Psoas muscle (tissue), 8 donors: Measurements from ENCODE around the gene LETM1. TPM values are rescaled to one million over a fixed set of nuclear protein-coding genes. Genes with fewer than 3 reads are reported as not detected.

Source experiments
- ATAC-seq, 4 donors: fragments of 200-7000 bp; cut with Tn5 transposase; one replicate each; pipeline ENCODE4 v1.9.1; 2020; ENCODE audit warnings: moderate library complexity in 3 of 4, mild to moderate bottlenecking in 2 of 4
- DNase-seq, 2 donors: peaks; one replicate each; pipeline ENCODE4 v3.0.0-alpha.2; 2020
- H3K27ac ChIP-seq: fragments of 200-600 bp; one replicate; pipeline ENCODE4 v1.8.0; 2022
- H3K27me3 ChIP-seq, 3 donors: fragments of 200-600 bp in 1 of 3; one replicate each; pipeline versions ENCODE4 v1.6.1 to v1.8.0; 2013 to 2022; ENCODE audit warnings: low read length in 2 of 3, mild to moderate bottlenecking in 2 of 3, moderate library complexity in 1 of 3; ENCODE audit not compliant: insufficient read depth in 3 of 3
- H3K36me3 ChIP-seq, 2 donors: fragments of 200-600 bp in 1 of 2; one replicate each; pipeline versions ENCODE4 v1.6.1 to v1.8.0; 2013 to 2022; ENCODE audit warnings: low read depth in 1 of 2, mild to moderate bottlenecking in 1 of 2, moderate library complexity in 1 of 2; ENCODE audit not compliant: insufficient read depth in 1 of 2
- H3K4me1 ChIP-seq: fragments of 200-600 bp; one replicate; pipeline ENCODE4 v1.8.0; 2022
- H3K4me3 ChIP-seq: fragments of 200-600 bp; one replicate; pipeline ENCODE4 v1.8.0; 2022; ENCODE audit warnings: mild to moderate bottlenecking
- H3K9me3 ChIP-seq: fragments of 200-600 bp; one replicate; pipeline ENCODE4 v1.8.0; 2022
- WGBS, 3 donors: extraction: QIAGEN DNeasy Blood & Tissue Kit; methylation state at CpG; one replicate each; pipeline versions ENCODE4 v1.1.6 to v1.1.7; 2013; 5-methylcytosine and 5-hydroxymethylcytosine counted together
- intact Hi-C, 2 donors: fragments of 100-400 bp; cut with DNase I; formaldehyde crosslinking; loops; one replicate each; pipeline versions ENCODE4 v1.11.0 to v1.14.2; 2022
- polyA plus RNA-seq, 3 donors: library from polyadenylated mRNA; stranded (reverse); fragments of 200-250 nt; gene quantifications; one replicate each; pipeline ENCODE4 v1.2.3, GENCODE V29; 2013
- total RNA-seq, 4 donors: library from RNA; stranded (reverse); fragmentation: NEBNext Ultra II Directional in 2 of 4; extraction: Animal tissue kit (Norgen Biotek cat#: 25700) in 2 of 4; gene quantifications; one replicate each; pipeline versions ENCODE4 v1.2.1 to v1.2.4, GENCODE V29; 2021 to 2023
- TF ChIP-seq, protein P1 (sequence below): fragments of 200-600 bp; IDR thresholded peaks from one replicate; pipeline ENCODE4 v1.8.0; 2022; ENCODE audit warnings: antibody characterized with exemption
- donor health status: healthy with polysubstance abuse.
- donor health status: DM: no; HTN: no; CAD: no; lungs with moderate emphysema.
- donor health status: Bipolar disorder and iron deficiency.
- donor health status: healthy.
- donor health status: DM: yes; HTN: yes; CAD: no.
- donor health status: DM: no; HTN: no; CAD: no.
- donor health status: DM: no; HTN: no; CAD: no.
- donor health status: DM: yes; HTN: yes; CAD: no.

Gene LETM1
- total and polyA plus RNA-seq, 7 donors, result 14.1 to 50.3 (median 26.8) TPM

DNA sequence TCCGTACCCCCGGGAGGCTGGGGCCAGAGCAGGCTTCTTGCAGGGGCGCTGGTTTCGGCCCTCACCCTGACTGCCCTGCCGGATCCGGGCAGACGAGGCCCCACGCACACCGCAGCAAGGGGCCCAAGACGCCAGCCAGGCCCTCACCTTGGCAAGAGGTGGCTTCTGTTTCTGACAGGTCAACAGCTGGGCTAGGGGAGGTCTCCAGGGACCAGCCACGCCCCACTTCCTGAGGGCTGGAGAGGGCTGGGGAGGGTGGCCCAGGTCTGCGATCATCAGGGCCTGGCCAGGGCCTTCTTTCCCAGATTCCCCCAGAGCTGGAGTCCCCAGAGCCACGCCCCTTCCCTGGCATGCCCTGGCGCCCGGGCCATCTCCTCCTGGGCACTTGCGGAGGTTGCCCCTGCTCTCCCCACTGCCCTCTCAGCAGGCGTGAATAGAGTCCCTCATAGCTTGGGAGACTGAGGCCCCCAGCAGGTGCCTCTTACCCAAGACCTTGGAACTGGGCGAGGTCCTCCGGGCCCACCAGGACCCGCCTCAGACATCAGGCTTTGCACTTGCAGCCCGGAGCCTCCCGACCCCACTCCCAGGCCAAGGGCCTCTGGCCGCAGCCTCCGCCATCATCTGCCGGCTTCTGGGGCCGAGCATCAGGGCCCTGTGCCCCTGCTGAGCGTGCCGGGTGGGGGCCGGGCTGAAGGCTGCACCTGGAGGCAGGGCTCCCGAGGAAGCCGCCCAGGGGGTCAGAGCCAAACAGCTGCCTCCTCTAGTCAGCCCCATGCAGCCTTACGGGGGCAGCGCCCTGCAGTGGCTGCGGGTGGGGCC, 69.2 kb downstream of the LETM1 start:
- WGBS, 3 donors, result 81 to 87% (median 86%) methylated on average over 30 to 34 of the region's 34 CpGs
- DNase-seq (no peak), ATAC-seq (no peak)
- Histone ChIP-seq H3K9me3 (no peaks in the 10 kb centered on the region), H3K36me3 (no peaks in the 10 kb centered on the region), H3K4me1 (peaks cover 8% of the 10 kb centered on the region), H3K27me3 (no peaks in the 10 kb centered on the region), H3K27ac (no peak overlapping the region), H3K4me3 (no peak overlapping the region)
- TF ChIP-seq, protein P1, sequence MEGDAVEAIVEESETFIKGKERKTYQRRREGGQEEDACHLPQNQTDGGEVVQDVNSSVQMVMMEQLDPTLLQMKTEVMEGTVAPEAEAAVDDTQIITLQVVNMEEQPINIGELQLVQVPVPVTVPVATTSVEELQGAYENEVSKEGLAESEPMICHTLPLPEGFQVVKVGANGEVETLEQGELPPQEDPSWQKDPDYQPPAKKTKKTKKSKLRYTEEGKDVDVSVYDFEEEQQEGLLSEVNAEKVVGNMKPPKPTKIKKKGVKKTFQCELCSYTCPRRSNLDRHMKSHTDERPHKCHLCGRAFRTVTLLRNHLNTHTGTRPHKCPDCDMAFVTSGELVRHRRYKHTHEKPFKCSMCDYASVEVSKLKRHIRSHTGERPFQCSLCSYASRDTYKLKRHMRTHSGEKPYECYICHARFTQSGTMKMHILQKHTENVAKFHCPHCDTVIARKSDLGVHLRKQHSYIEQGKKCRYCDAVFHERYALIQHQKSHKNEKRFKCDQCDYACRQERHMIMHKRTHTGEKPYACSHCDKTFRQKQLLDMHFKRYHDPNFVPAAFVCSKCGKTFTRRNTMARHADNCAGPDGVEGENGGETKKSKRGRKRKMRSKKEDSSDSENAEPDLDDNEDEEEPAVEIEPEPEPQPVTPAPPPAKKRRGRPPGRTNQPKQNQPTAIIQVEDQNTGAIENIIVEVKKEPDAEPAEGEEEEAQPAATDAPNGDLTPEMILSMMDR, result no peak
- intact Hi-C loops, result no loop called here

- Histone ChIP-seq H3K9me3 (no peaks in the 10 kb centered on the region), H3K36me3 (no peaks in the 10 kb centered on the region), H3K4me1 (peaks cover 8% of the 10 kb centered on the region), H3K27ac (no peak overlapping the region), H3K27me3 (no peaks in the 10 kb centered on the region), H3K4me3 (no peak overlapping the region)
- DNase-seq, result no peak
- TF ChIP-seq, protein P1, result no peak
- 92 to 97% (median 93%) methylated on average over 8 to 11 of the region's 11 CpGs for WGBS, 3 donors
- ATAC-seq, result no peak
- intact Hi-C loops, result no loop called here
Measured at GRCh38 chr4:1785592-1785991, 70.4 kb downstream of the LETM1 start.

DNA sequence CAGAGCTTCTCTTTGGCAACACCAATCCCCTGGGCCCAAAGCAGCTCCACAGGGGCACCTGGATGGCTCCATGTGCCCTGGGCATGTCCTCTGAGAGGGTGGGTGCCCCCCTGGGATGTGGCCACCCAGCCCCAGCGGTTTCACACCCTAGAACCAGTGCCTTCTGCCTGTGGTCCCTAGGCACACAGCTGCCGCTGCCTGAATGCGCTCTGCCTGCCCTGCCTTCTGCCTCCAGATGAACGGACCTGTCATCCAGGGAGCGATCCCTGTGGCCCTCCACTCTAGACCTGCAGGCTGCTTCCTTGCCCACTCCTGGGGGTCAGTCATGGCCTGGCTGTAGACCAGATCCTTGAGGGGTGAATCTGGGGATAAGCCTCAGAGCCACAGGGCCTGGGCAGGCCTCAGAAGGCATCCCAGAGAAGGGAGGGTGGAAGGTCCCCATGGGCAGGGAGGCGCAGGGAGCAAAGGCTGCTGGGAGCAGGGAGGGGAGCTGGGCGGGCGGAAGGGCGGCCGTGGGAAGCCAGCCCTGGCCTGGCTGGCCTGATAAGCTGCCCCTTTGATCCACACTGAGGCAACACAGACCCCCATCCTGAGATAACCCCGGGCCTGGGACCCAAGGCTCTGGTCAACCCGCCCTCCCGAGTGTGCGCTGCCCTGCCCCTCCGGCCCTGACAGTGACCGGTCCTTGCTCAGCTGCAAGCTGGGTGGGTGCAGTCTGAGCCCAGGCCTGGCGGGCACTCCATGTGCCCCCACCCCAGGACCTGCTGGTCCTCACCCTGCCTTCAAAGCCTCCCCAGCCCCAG, 71.0 kb downstream of the LETM1 start:
- intact Hi-C loops, result no loop called here
- ATAC-seq (peak; percentile 4 to 43 (median 15)), DNase-seq (no peak)
- H3K4me3 ChIP-seq, result no peak overlapping the region
- WGBS, 3 donors, result 66 to 76% (median 71%) methylated on average over 17 of the region's 17 CpGs
- H3K36me3 ChIP-seq, result no peaks in the 10 kb centered on the region
- TF ChIP-seq, protein P1, result no peak
- no peak overlapping the region for H3K27ac ChIP-seq
- peaks cover 8% of the 10 kb centered on the region for H3K4me1 ChIP-seq
- no peaks in the 10 kb centered on the region for H3K27me3 ChIP-seq
- no peaks in the 10 kb centered on the region for H3K9me3 ChIP-seq

GRCh38 chr4:1784395-1784788, 71.6 kb downstream of the LETM1 start:
- H3K27me3 ChIP-seq, result no peaks in the 10 kb centered on the region
- intact Hi-C loops, result no loop called here
- 30 to 40% (median 37%) methylated on average over 10 of the region's 10 CpGs for WGBS, 3 donors
- DNase-seq (no peak), ATAC-seq (peak in 3 of 4 donors; percentile 61 to 75 (median 71))
- H3K4me3 ChIP-seq, result no peak overlapping the region
- H3K27ac ChIP-seq, result no peak overlapping the region
- H3K9me3 ChIP-seq, result no peaks in the 10 kb centered on the region
- H3K4me1 ChIP-seq, result peaks cover 8% of the 10 kb centered on the region
- H3K36me3 ChIP-seq, result no peaks in the 10 kb centered on the region
- TF ChIP-seq, protein P1, result no peak
